Measurements from ENCODE around the gene TBC1D14.
"Not testable (repeated sequence)": the region's sequence is repeated elsewhere in the genome, so short reads cannot be mapped to it uniquely, and the experiment has no call there.

TBC1D14 gene

GRCh38 chr4:7079909-7080308 lies 170.3 kb downstream of the TBC1D14 start:
- not testable (repeated sequence) for DNase-seq (ENCODE audit: low read depth in 2 of 2)

Data from stimulated activated CD4-positive, alpha-beta T cell treated with anti-CD3 and anti-CD28 coated beads, Interleukin-1b, Interleukin-23, amount 100 ng/mL, for 4 hours (primary cell).